Spleen (tissue), 11 donors: ENCODE results near the gene MOB3C. TPM values are rescaled to one million over a fixed set of nuclear protein-coding genes. Genes with fewer than 3 reads are reported as not detected.

ENCODE experiments used
- DNase-seq: peaks from one replicate; pipeline ENCODE4 v3.0.0-alpha.2; 2020
- H3K27ac ChIP-seq, 8 donors: fragments of 200-600 bp; sonication (generic) in 7 of 8; 1 replicate in 4 of 8; 2 replicates in 4 of 8; pipeline versions ENCODE4 v1.5.0 to v1.8.0; 2016 to 2021; ENCODE audit warnings: inconsistent platforms in 4 of 8, mild to moderate bottlenecking in 4 of 8, moderate library complexity in 1 of 8
- H3K27me3 ChIP-seq, 7 donors: fragments of 200-600 bp; sonication (generic) in 6 of 7; replicated peaks in 1 of 7; 1 replicate in 4 of 7; 2 replicates in 3 of 7; pipeline versions ENCODE4 v1.5.0 to v1.8.0; 2016 to 2021; ENCODE audit warnings: inconsistent platforms in 3 of 7, mild to moderate bottlenecking in 1 of 7
- H3K36me3 ChIP-seq, 6 donors: fragments of 200-600 bp; sonication (generic) in 5 of 6; 1 replicate in 4 of 6; 2 replicates in 2 of 6; pipeline versions ENCODE4 v1.5.0 to v1.8.0; 2016 to 2021; ENCODE audit warnings: inconsistent platforms in 2 of 6
- H3K4me1 ChIP-seq, 6 donors: fragments of 200-600 bp; sonication (generic) in 5 of 6; 1 replicate in 3 of 6; 2 replicates in 3 of 6; pipeline versions ENCODE4 v1.5.0 to v1.8.0; 2016 to 2021; ENCODE audit warnings: inconsistent platforms in 3 of 6
- H3K4me3 ChIP-seq, 8 donors: fragments of 200-600 bp; sonication (generic) in 7 of 8; 1 replicate in 4 of 8; 2 replicates in 4 of 8; pipeline versions ENCODE4 v1.5.0 to v1.8.0; 2016 to 2021; ENCODE audit warnings: inconsistent platforms in 4 of 8, mild to moderate bottlenecking in 4 of 8, moderate library complexity in 2 of 8
- H3K9me3 ChIP-seq, 8 donors: fragments of 200-600 bp; sonication (generic) in 7 of 8; 1 replicate in 4 of 8; 2 replicates in 4 of 8; pipeline versions ENCODE4 v1.5.0 to v1.8.0; 2016 to 2021; ENCODE audit warnings: inconsistent platforms in 4 of 8
- POLR2A ChIP-seq, 3 donors: fragments of 450-650 bp; IDR thresholded peaks; one replicate each; pipeline ENCODE4 v1.5.1; 2017; ENCODE audit warnings: antibody characterized with exemption in 3 of 3, mild to moderate bottlenecking in 1 of 3
- POLR2AphosphoS5 ChIP-seq, 3 donors: sonication (generic); formaldehyde crosslinking; IDR thresholded peaks; one replicate each; pipeline ENCODE4 v1.5.1; 2017; ENCODE audit warnings: antibody characterized with exemption in 3 of 3
- WGBS, 5 donors: extraction: QIAGEN DNeasy Blood & Tissue Kit in 3 of 5; methylation state at CpG; one replicate each; pipeline versions ENCODE4 v1.1.5 to v1.1.7; 2013 to 2018; 5-methylcytosine and 5-hydroxymethylcytosine counted together
- intact Hi-C: fragments of 100-400 bp; cut with DNase I; formaldehyde crosslinking; loops from one replicate; pipeline ENCODE4 v1.15.0; 2023; ENCODE audit warnings: low total_unique reads
- polyA plus RNA-seq, 3 donors: library from polyadenylated mRNA; stranded (reverse); fragments of 200-250 nt; gene quantifications; one replicate each; pipeline ENCODE4 v1.2.1, GENCODE V29; 2013
- total RNA-seq, 7 donors: library from RNA; depleted of rRNA in 3 of 7; stranded (reverse); fragments of >200 nt in 3 of 7; fragmentation: NEBNext Ultra II Directional in 4 of 7; extraction: Animal tissue kit (Norgen Biotek cat#: 25700) in 4 of 7; gene quantifications; one replicate each; pipeline versions ENCODE4 v1.1.0 to v1.2.1, GENCODE V29; 2016 to 2021
- TF ChIP-seq, protein P1 (sequence below), 11 experiments: fragments of 200-600 bp in 7 of 11; fragments of 450-650 bp in 4 of 11; sonication (generic) in 4 of 11; IDR thresholded peaks in 8 of 11; conservative IDR thresholded peaks in 3 of 11; 1 replicate in 7 of 11; 2 replicates in 4 of 11; pipeline versions ENCODE4 v1.4.0 to v1.8.0; 2016 to 2021; ENCODE audit warnings: antibody characterized with exemption in 11 of 11, inconsistent platforms in 4 of 11, mild to moderate bottlenecking in 1 of 11
- donor health status: healthy with polysubstance abuse.
- donor health status: DM: no; HTN: no; CAD: no; lungs with moderate emphysema.
- donor health status: DM: no; HTN: no; CAD: no.
- donor health status: Bipolar disorder and iron deficiency.
- donor health status: healthy.
- donor health status: DM: no; HTN: no; CAD: no.
- donor health status: DM: yes; HTN: yes; CAD: no.

The MOB3C gene
- total and polyA plus RNA-seq, 10 donors: 8.2 to 27.5 (median 21.1) TPM

DNA sequence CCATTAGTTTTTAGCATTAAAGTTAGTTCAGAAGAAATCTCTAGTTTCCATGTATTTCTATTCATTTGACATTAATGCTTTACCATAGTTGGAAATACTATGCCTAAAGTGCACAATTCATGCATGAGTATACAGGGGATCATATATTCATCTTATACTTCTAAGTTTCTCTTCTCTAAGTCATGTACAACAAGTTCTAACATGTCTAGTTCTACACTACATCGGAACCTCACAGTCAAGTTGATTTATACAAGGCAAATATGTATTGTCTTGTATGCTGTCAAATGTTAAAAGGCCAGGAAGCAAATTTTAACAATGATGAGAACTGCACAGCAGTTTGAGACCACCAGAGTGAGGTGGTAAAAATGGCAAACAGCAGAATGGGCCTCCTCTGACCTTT, 22.9 kb upstream of the MOB3C start:
- no peak overlapping the region for H3K27ac ChIP-seq
- DNase-seq: no peak

DNA sequence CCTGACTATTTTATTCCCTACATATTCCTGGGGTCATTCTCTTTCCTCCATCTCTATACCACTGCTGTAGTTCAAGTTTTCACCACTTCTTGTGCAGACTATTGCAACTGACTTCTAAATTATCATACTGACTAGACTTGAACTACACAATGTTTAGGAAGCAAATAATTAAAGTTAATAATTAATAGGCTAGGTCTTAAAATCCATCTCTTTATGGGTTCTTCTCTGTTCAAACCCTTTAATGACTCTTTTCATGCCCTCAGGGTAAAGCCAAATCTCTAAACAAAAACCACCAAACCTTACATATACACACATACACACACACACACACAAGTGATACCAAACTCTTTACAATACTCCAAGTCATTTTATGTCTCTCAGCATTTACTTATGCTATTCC, 22.3 kb upstream of the MOB3C start:
- H3K36me3 ChIP-seq: peaks cover 0 to 71% (median 32%) of the 10 kb centered on the region in 6 donors
- no peaks in the 10 kb centered on the region for H3K27me3 ChIP-seq
- no peak overlapping the region for H3K27ac ChIP-seq
- H3K4me1 ChIP-seq: no peaks in the 10 kb centered on the region
- DNase-seq: no peak
- TF ChIP-seq POLR2A (IDR thresholded peaks at IDR 0.05): no peak
- no peaks in the 10 kb centered on the region for H3K9me3 ChIP-seq
- intact Hi-C loops: no loop called here
- H3K4me3 ChIP-seq: no peak overlapping the region

More for the DNA sequence above, 22.9 kb upstream of the MOB3C start:
- H3K4me3 ChIP-seq: no peak overlapping the region
- intact Hi-C loops: no loop called here
- H3K27me3 ChIP-seq: no peaks in the 10 kb centered on the region
- TF ChIP-seq POLR2AphosphoS5 (IDR thresholded peaks at IDR 0.05) (no peak), POLR2A (IDR thresholded peaks at IDR 0.05) (no peak)
- TF ChIP-seq, protein P1, sequence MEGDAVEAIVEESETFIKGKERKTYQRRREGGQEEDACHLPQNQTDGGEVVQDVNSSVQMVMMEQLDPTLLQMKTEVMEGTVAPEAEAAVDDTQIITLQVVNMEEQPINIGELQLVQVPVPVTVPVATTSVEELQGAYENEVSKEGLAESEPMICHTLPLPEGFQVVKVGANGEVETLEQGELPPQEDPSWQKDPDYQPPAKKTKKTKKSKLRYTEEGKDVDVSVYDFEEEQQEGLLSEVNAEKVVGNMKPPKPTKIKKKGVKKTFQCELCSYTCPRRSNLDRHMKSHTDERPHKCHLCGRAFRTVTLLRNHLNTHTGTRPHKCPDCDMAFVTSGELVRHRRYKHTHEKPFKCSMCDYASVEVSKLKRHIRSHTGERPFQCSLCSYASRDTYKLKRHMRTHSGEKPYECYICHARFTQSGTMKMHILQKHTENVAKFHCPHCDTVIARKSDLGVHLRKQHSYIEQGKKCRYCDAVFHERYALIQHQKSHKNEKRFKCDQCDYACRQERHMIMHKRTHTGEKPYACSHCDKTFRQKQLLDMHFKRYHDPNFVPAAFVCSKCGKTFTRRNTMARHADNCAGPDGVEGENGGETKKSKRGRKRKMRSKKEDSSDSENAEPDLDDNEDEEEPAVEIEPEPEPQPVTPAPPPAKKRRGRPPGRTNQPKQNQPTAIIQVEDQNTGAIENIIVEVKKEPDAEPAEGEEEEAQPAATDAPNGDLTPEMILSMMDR (IDR thresholded peaks at IDR 0.05 in 8 of 11, conservative IDR thresholded peaks at IDR 0.05 in 3 of 11): no peak
- peaks cover 0 to 68% (median 28%) of the 10 kb centered on the region in 6 donors for H3K36me3 ChIP-seq
- WGBS, 5 donors: 95 to 100% (median 97%) methylated on average over 1 of the region's 1 CpG
- H3K4me1 ChIP-seq: no peaks in the 10 kb centered on the region
- H3K9me3 ChIP-seq: no peaks in the 10 kb centered on the region

DNA sequence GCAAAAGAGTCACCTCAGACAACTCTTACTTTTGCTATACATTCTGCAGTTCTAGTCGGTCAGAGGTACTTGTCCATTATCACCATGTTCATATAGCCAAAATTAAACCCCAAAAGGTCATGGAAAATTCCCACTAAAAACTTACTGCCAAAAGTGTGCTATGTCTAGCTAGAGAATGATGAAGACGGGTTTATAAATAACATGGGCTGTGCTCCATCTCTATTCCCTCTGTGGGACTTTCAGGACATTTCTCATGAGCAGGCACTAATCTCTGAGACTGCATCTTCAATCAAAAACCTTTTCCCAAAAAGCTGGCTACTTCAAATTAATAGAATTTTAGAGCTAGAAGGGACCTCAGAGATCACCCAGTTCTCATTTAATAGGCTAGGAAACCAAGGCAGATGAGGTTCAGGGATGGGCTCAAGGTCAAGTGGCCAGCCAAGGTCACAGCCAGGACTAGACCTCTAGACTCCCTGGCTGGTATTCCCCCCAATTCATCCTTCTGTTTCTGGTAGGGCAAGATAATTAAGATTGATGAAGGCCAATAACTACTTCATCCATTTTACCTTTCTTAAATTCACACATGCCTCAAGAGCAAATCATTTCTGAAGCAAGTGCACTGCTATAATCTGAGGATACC, 21.0 kb upstream of the MOB3C start:
- Histone ChIP-seq H3K9me3 (no peaks in the 10 kb centered on the region), H3K27ac (no peak overlapping the region), H3K4me1 (no peaks in the 10 kb centered on the region), H3K27me3 (no peaks in the 10 kb centered on the region), H3K4me3 (no peak overlapping the region), H3K36me3 (peaks cover 0 to 72% (median 32%) of the 10 kb centered on the region in 6 donors)
- intact Hi-C loops: no loop called here
- TF ChIP-seq, protein P1 (IDR thresholded peaks at IDR 0.05 in 8 of 11, conservative IDR thresholded peaks at IDR 0.05 in 3 of 11): no peak
- TF ChIP-seq POLR2AphosphoS5 (IDR thresholded peaks at IDR 0.05) (no peak), POLR2A (IDR thresholded peaks at IDR 0.05) (no peak)
- DNase-seq: no peak
- WGBS, 5 donors: 41 to 62% (median 44%) methylated on average over 2 of the region's 2 CpGs

DNA sequence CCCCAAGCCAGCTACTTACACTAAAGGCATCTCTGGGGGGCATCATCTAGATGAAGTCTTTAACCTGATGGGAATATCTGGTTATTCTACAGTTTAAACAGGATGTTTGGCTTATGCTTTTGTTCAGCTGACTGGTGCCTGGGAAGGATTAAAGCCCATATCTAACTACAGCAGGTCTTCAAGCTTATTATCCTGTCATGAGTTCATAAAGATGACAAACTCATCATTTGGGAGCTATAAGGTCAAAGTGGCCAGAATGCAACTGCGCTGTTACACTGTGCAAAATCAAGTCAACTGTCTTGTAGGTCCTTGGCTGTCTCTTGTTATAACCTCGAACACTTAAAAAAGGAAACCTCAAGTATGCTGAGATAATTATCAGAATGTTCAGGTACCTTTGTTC, 18.6 kb upstream of the MOB3C start:
- 93 to 97% (median 94%) methylated on average over 2 of the region's 2 CpGs for WGBS, 5 donors
- H3K4me3 ChIP-seq: no peak overlapping the region
- peaks cover 0 to 78% (median 40%) of the 10 kb centered on the region in 6 donors for H3K36me3 ChIP-seq
- no peak for TF ChIP-seq POLR2A (IDR thresholded peaks at IDR 0.05)
- TF ChIP-seq POLR2AphosphoS5 (IDR thresholded peaks at IDR 0.05): no peak
- TF ChIP-seq, protein P1 (IDR thresholded peaks at IDR 0.05 in 8 of 11, conservative IDR thresholded peaks at IDR 0.05 in 3 of 11): no peak
- DNase-seq: no peak
- no peak overlapping the region for H3K27ac ChIP-seq
- intact Hi-C loops: no loop called here
- H3K4me1 ChIP-seq: no peaks in the 10 kb centered on the region
- no peaks in the 10 kb centered on the region for H3K27me3 ChIP-seq
- H3K9me3 ChIP-seq: no peaks in the 10 kb centered on the region
